Fibroblast of lung (primary cell): ENCODE measurements around the gene NDUFA12.

Experiments used
- EZH2 ChIP-seq: IDR thresholded peaks from 2 replicates; pipeline ENCODE4 v1.5.1; 2012; ENCODE audit warnings: low read length, control low read depth, mild to moderate bottlenecking; ENCODE audit errors: missing control alignments
- TF ChIP-seq, protein P1 (sequence below), 2 donors: IDR thresholded peaks in 1 of 2; conservative IDR thresholded peaks in 1 of 2; 1 replicate in 1 of 2; 2 replicates in 1 of 2; pipeline ENCODE4 v1.5.1; 2011 to 2012; ENCODE audit warnings: low read length in 2 of 2, control low read depth in 1 of 2, inconsistent platforms in 1 of 2, low read depth in 1 of 2, mild to moderate bottlenecking in 1 of 2

DNA sequence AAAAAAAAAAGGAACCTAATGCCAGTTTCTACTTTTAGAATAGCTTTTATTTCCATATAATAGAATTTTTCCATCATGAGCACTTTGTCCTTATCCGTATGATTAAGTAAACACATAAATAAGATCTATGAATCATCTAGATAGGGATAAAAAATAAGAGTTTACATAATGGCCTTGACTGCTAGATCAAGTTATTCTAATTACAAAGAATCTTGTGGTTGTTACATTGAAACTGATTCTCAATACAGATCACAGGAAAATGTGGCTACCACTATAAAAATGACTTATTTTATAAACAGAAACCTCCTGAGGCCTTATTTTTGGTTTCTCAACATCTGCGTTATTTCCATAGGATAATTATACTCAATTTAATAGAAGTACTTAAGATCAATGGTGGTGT lies 34.4 kb upstream of the NDUFA12 start:
- TF ChIP-seq, protein P1, sequence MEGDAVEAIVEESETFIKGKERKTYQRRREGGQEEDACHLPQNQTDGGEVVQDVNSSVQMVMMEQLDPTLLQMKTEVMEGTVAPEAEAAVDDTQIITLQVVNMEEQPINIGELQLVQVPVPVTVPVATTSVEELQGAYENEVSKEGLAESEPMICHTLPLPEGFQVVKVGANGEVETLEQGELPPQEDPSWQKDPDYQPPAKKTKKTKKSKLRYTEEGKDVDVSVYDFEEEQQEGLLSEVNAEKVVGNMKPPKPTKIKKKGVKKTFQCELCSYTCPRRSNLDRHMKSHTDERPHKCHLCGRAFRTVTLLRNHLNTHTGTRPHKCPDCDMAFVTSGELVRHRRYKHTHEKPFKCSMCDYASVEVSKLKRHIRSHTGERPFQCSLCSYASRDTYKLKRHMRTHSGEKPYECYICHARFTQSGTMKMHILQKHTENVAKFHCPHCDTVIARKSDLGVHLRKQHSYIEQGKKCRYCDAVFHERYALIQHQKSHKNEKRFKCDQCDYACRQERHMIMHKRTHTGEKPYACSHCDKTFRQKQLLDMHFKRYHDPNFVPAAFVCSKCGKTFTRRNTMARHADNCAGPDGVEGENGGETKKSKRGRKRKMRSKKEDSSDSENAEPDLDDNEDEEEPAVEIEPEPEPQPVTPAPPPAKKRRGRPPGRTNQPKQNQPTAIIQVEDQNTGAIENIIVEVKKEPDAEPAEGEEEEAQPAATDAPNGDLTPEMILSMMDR (conservative IDR thresholded peaks at IDR 0.05 in 1 of 2, IDR thresholded peaks at IDR 0.05 in 1 of 2; ENCODE audit: low read depth in 1 of 2, low read length in 2 of 2) = no peak
- TF ChIP-seq EZH2 = no peak
